ENCODE measurements around the gene FZD8.

The FZD8 gene

DNA sequence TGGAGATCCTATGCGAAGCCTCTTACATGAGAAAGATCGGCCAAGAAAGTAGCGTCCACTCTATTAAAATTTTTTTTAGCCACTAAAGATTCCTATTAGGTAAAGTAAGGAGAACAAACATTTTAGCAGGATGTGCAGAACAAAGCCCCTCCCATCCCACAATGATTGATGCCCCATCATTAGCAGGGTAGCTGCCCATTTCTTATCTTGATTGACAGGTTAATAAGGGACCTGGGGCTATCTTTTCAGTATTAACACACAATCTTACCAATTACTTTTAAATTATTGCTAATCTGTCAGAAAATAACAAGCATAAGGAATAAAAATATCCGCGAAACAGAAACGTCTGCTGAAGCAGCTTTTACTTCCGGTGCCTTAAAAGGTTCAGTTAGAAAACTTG, 5.1 kb downstream of the FZD8 start:
- no peak overlapping the region for H3K9ac ChIP-seq (ENCODE audit: low read length)
- H4K20me1 ChIP-seq (ENCODE audit: insufficient read depth, low read length) = no peaks in the 10 kb centered on the region
- no peak overlapping the region for H3K4me2 ChIP-seq (ENCODE audit: low read depth, low read length)
- H2AFZ ChIP-seq (ENCODE audit: low read length) = no peak overlapping the region
- H3K27me3 ChIP-seq (replicated peaks; ENCODE audit: insufficient read depth, low read length) = no peaks in the 10 kb centered on the region
- no peaks in the 10 kb centered on the region for H3K36me3 ChIP-seq (replicated peaks; ENCODE audit: insufficient read depth, low read length)
- no peak overlapping the region for H3K27ac ChIP-seq (ENCODE audit: low read length)
- no peaks in the 10 kb centered on the region for H3F3A ChIP-seq (ENCODE audit: insufficient read depth, low read length)
- H3K79me2 ChIP-seq (ENCODE audit: low read length) = no peaks in the 10 kb centered on the region
- DNase-seq = no peak
- no peak overlapping the region for H3K4me3 ChIP-seq (ENCODE audit: low read length)
- H3K9me3 ChIP-seq (replicated peaks; ENCODE audit: insufficient read depth, low read length) = no peaks in the 10 kb centered on the region
- H3K9me2 ChIP-seq (replicated peaks; ENCODE audit: insufficient read depth, low read length) = no peaks in the 10 kb centered on the region
- TF ChIP-seq EZH2 (optimal IDR thresholded peaks at IDR 0.05; ENCODE audit: low read depth, low read length) (no peak), CTCF (IDR thresholded peaks at IDR 0.05; ENCODE audit: low read length) (no peak)
- no peaks in the 10 kb centered on the region for H3K4me1 ChIP-seq (ENCODE audit: low read length)

- Histone ChIP-seq H3K27ac (ENCODE audit: low read length) (no peak overlapping the region), H3F3A (ENCODE audit: insufficient read depth, low read length) (no peaks in the 10 kb centered on the region), H3K9me3 (replicated peaks; ENCODE audit: insufficient read depth, low read length) (no peaks in the 10 kb centered on the region), H2AFZ (ENCODE audit: low read length) (no peak overlapping the region), H3K4me1 (ENCODE audit: low read length) (no peaks in the 10 kb centered on the region), H4K20me1 (ENCODE audit: insufficient read depth, low read length) (no peaks in the 10 kb centered on the region), H3K4me3 (ENCODE audit: low read length) (no peak overlapping the region), H3K79me2 (ENCODE audit: low read length) (no peaks in the 10 kb centered on the region), H3K36me3 (replicated peaks; ENCODE audit: insufficient read depth, low read length) (no peaks in the 10 kb centered on the region), H3K9me2 (replicated peaks; ENCODE audit: insufficient read depth, low read length) (no peaks in the 10 kb centered on the region), H3K9ac (ENCODE audit: low read length) (no peak overlapping the region), H3K4me2 (ENCODE audit: low read depth, low read length) (no peak overlapping the region), H3K27me3 (replicated peaks; ENCODE audit: insufficient read depth, low read length) (no peaks in the 10 kb centered on the region)
- TF ChIP-seq EZH2phosphoT487 (IDR thresholded peaks at IDR 0.05; ENCODE audit: low read length) (no peak), CTCF (IDR thresholded peaks at IDR 0.05; ENCODE audit: low read length) (peak; percentile 92)
- peak; percentile 74 for DNase-seq
These were observed 6.5 kb downstream of the FZD8 start for GRCh38 chr10:35635576-35635975.

- Histone ChIP-seq H3K27ac (ENCODE audit: low read length) (no peak overlapping the region), H3K79me2 (ENCODE audit: low read length) (no peaks in the 10 kb centered on the region), H3K9me2 (replicated peaks; ENCODE audit: insufficient read depth, low read length) (no peaks in the 10 kb centered on the region), H3F3A (ENCODE audit: insufficient read depth, low read length) (no peaks in the 10 kb centered on the region), H3K9me3 (replicated peaks; ENCODE audit: insufficient read depth, low read length) (no peaks in the 10 kb centered on the region), H3K4me2 (ENCODE audit: low read depth, low read length) (no peak overlapping the region), H2AFZ (ENCODE audit: low read length) (no peak overlapping the region), H3K4me1 (ENCODE audit: low read length) (no peaks in the 10 kb centered on the region), H3K4me3 (ENCODE audit: low read length) (no peak overlapping the region), H4K20me1 (ENCODE audit: insufficient read depth, low read length) (no peaks in the 10 kb centered on the region), H3K9ac (ENCODE audit: low read length) (no peak overlapping the region), H3K27me3 (replicated peaks; ENCODE audit: insufficient read depth, low read length) (no peaks in the 10 kb centered on the region), H3K36me3 (replicated peaks; ENCODE audit: insufficient read depth, low read length) (no peaks in the 10 kb centered on the region)
- TF ChIP-seq CTCF (IDR thresholded peaks at IDR 0.05; ENCODE audit: low read length) = no peak
- no peak for TF ChIP-seq EZH2 (optimal IDR thresholded peaks at IDR 0.05; ENCODE audit: low read depth, low read length)
- TF ChIP-seq EZH2phosphoT487 (IDR thresholded peaks at IDR 0.05; ENCODE audit: low read length) = no peak
- DNase-seq = no peak
These were observed 8.8 kb downstream of the FZD8 start for GRCh38 chr10:35633006-35633980.
